ENCODE data around the gene CHAC1. TPM values are rescaled to one million over a fixed set of nuclear protein-coding genes. Genes with fewer than 3 reads are reported as not detected.

The CHAC1 gene
- total and polyA plus RNA-seq, 2 donors (not counting 1 experiment from before 2014, with no cell fraction given) = 7.5 to 62.6 TPM

GRCh38 chr15:40988156-40988555 is 34.9 kb downstream of the CHAC1 start:
- TF ChIP-seq CTCF (conservative IDR thresholded peaks at IDR 0.05 in 1 of 2, IDR thresholded peaks at IDR 0.05 in 1 of 2; ENCODE audit: low read depth in 1 of 2, low read length in 2 of 2) (no peak), EZH2 (IDR thresholded peaks at IDR 0.05; ENCODE audit: low read length, missing control alignments) (no peak)
- no peaks in the 10 kb centered on the region for H4K20me1 ChIP-seq (ENCODE audit: control insufficient read depth, extremely low read depth, insufficient read depth, low read length)
- no peaks in the 10 kb centered on the region for H3K9me3 ChIP-seq (ENCODE audit: control insufficient read depth, insufficient read depth, low read depth, low read length)
- no peaks in the 10 kb centered on the region for H3K27me3 ChIP-seq (ENCODE audit: control insufficient read depth, insufficient read depth, low read length)
- H3K27ac ChIP-seq (ENCODE audit: insufficient read depth, low read length) = no peak overlapping the region
- H3K4me1 ChIP-seq (ENCODE audit: control insufficient read depth, extremely low read depth, insufficient read depth, low read length) = peaks cover 26% of the 10 kb centered on the region
- no peak overlapping the region for H3K4me2 ChIP-seq (ENCODE audit: extremely low read depth, insufficient read depth, low read length)
- no peak for DNase-seq (ENCODE audit: low read depth in 2 of 2)
- no peak overlapping the region for H3K9ac ChIP-seq (ENCODE audit: insufficient read depth, low read length)
- H3K79me2 ChIP-seq (ENCODE audit: control insufficient read depth, insufficient read depth, low read length) = no peaks in the 10 kb centered on the region
- H3K4me3 ChIP-seq (replicated peaks in 1 of 4; ENCODE audit: control extremely low read depth in 1 of 4, insufficient read depth in 1 of 4, low read depth in 3 of 4, low read length in 4 of 4) = no peak overlapping the region
- peaks cover 6% of the 10 kb centered on the region for H3K36me3 ChIP-seq (ENCODE audit: control insufficient read depth, insufficient read depth, low read length)
- H2AFZ ChIP-seq (ENCODE audit: low read length) = no peak overlapping the region

- DNase-seq (ENCODE audit: low read depth in 2 of 2) = no peak
- no peak for TF ChIP-seq CTCF (conservative IDR thresholded peaks at IDR 0.05 in 1 of 2, IDR thresholded peaks at IDR 0.05 in 1 of 2; ENCODE audit: low read depth in 1 of 2, low read length in 2 of 2)
- no peak for TF ChIP-seq EZH2 (IDR thresholded peaks at IDR 0.05; ENCODE audit: low read length, missing control alignments)
- H3K36me3 ChIP-seq (ENCODE audit: control insufficient read depth, insufficient read depth, low read length) = no peaks in the 10 kb centered on the region
- H3K9me3 ChIP-seq (ENCODE audit: control insufficient read depth, insufficient read depth, low read depth, low read length) = no peaks in the 10 kb centered on the region
- peaks cover 13% of the 10 kb centered on the region for H3K4me1 ChIP-seq (ENCODE audit: control insufficient read depth, extremely low read depth, insufficient read depth, low read length)
- H2AFZ ChIP-seq (ENCODE audit: low read length) = no peak overlapping the region
- H4K20me1 ChIP-seq (ENCODE audit: control insufficient read depth, extremely low read depth, insufficient read depth, low read length) = no peaks in the 10 kb centered on the region
- no peak overlapping the region for H3K4me3 ChIP-seq (replicated peaks in 1 of 4; ENCODE audit: control extremely low read depth in 1 of 4, insufficient read depth in 1 of 4, low read depth in 3 of 4, low read length in 4 of 4)
- no peak overlapping the region for H3K9ac ChIP-seq (ENCODE audit: insufficient read depth, low read length)
- no peak overlapping the region for H3K4me2 ChIP-seq (ENCODE audit: extremely low read depth, insufficient read depth, low read length)
- no peak overlapping the region for H3K27ac ChIP-seq (ENCODE audit: insufficient read depth, low read length)
- H3K79me2 ChIP-seq (ENCODE audit: control insufficient read depth, insufficient read depth, low read length) = no peaks in the 10 kb centered on the region
- no peaks in the 10 kb centered on the region for H3K27me3 ChIP-seq (ENCODE audit: control insufficient read depth, insufficient read depth, low read length)
Observed at GRCh38 chr15:40990080-40990479, 36.8 kb downstream of the CHAC1 start.

GRCh38 chr15:40990789-40991188 is 37.5 kb downstream of the CHAC1 start:
- Histone ChIP-seq H3K4me2 (ENCODE audit: extremely low read depth, insufficient read depth, low read length) (no peak overlapping the region), H3K79me2 (ENCODE audit: control insufficient read depth, insufficient read depth, low read length) (no peaks in the 10 kb centered on the region), H3K27ac (ENCODE audit: insufficient read depth, low read length) (no peak overlapping the region), H2AFZ (ENCODE audit: low read length) (no peak overlapping the region), H3K36me3 (ENCODE audit: control insufficient read depth, insufficient read depth, low read length) (peaks cover 2% of the 10 kb centered on the region), H3K9ac (ENCODE audit: insufficient read depth, low read length) (no peak overlapping the region), H4K20me1 (ENCODE audit: control insufficient read depth, extremely low read depth, insufficient read depth, low read length) (no peaks in the 10 kb centered on the region), H3K9me3 (ENCODE audit: control insufficient read depth, insufficient read depth, low read depth, low read length) (no peaks in the 10 kb centered on the region), H3K4me3 (replicated peaks in 1 of 4; ENCODE audit: control extremely low read depth in 1 of 4, insufficient read depth in 1 of 4, low read depth in 3 of 4, low read length in 4 of 4) (no peak overlapping the region), H3K27me3 (ENCODE audit: control insufficient read depth, insufficient read depth, low read length) (no peaks in the 10 kb centered on the region), H3K4me1 (ENCODE audit: control insufficient read depth, extremely low read depth, insufficient read depth, low read length) (peaks cover 9% of the 10 kb centered on the region)
- no peak for TF ChIP-seq EZH2 (IDR thresholded peaks at IDR 0.05; ENCODE audit: low read length, missing control alignments)
- no peak for TF ChIP-seq CTCF (conservative IDR thresholded peaks at IDR 0.05 in 1 of 2, IDR thresholded peaks at IDR 0.05 in 1 of 2; ENCODE audit: low read depth in 1 of 2, low read length in 2 of 2)
- DNase-seq (ENCODE audit: low read depth in 2 of 2) = no peak

Measured in fibroblast of lung (primary cell).